Endothelial cell of umbilical vein (primary cell): ENCODE results near the gene NEK2.

Source experiments
- CTCF ChIP-seq, 2 donors: IDR thresholded peaks; 1 replicate in 1 of 2; 2 replicates in 1 of 2; pipeline ENCODE4 v1.5.1; 2011; ENCODE audit warnings: low read length in 2 of 2, mild to moderate bottlenecking in 2 of 2, moderate library complexity in 2 of 2, control low read depth in 1 of 2, inconsistent platforms in 1 of 2, low read depth in 1 of 2; ENCODE audit not compliant: insufficient read depth in 1 of 2; ENCODE audit errors: extremely low read depth in 1 of 2
- EZH2 ChIP-seq: IDR thresholded peaks from 2 replicates; pipeline ENCODE4 v1.6.1; 2012; ENCODE audit warnings: borderline replicate concordance, low read depth, mild to moderate bottlenecking, moderate library complexity, low read length, inconsistent platforms; ENCODE audit not compliant: severe bottlenecking
- FOS ChIP-seq: IDR thresholded peaks from 2 replicates; pipeline ENCODE4 v1.6.1; 2011; ENCODE audit warnings: mild to moderate bottlenecking, low read length, moderate library complexity, borderline replicate concordance; ENCODE audit not compliant: insufficient read depth
- GATA2 ChIP-seq: IDR thresholded peaks from 2 replicates; pipeline ENCODE4 v1.7.0; 2011; ENCODE audit warnings: low read depth, mild to moderate bottlenecking, moderate library complexity, mixed read lengths, low read length; ENCODE audit not compliant: insufficient read length, insufficient read depth
- JUN ChIP-seq: IDR thresholded peaks from 2 replicates; pipeline ENCODE4 v1.6.1; 2011; ENCODE audit warnings: borderline replicate concordance, low read depth; ENCODE audit not compliant: insufficient read length, insufficient read depth
- MAX ChIP-seq: IDR thresholded peaks from 2 replicates; pipeline ENCODE4 v1.6.1; 2011; ENCODE audit not compliant: insufficient read depth, insufficient read length
- MYC ChIP-seq: IDR thresholded peaks from one replicate; pipeline ENCODE4 v1.6.1; 2011; ENCODE audit warnings: mild to moderate bottlenecking, low read depth, low read length
- POLR2A ChIP-seq: IDR thresholded peaks from 2 replicates; pipeline ENCODE4 v1.6.1; 2012; ENCODE audit warnings: low read depth, mild to moderate bottlenecking, control low read depth, low read length
- POLR2AphosphoS5 ChIP-seq: IDR thresholded peaks from 2 replicates; pipeline ENCODE4 v1.6.1; 2012; ENCODE audit warnings: low read depth, mild to moderate bottlenecking, control low read depth, low read length, moderate library complexity; ENCODE audit not compliant: insufficient read depth

- no peak for TF ChIP-seq CTCF (IDR thresholded peaks at IDR 0.05; ENCODE audit: extremely low read depth in 1 of 2, insufficient read depth in 1 of 2, low read depth in 1 of 2, low read length in 2 of 2)
- no peak for TF ChIP-seq EZH2
- no peak for TF ChIP-seq MAX
- no peak for TF ChIP-seq POLR2A
- no peak for TF ChIP-seq MYC
- no peak for TF ChIP-seq JUN
- TF ChIP-seq POLR2AphosphoS5 = no peak
- no peak for TF ChIP-seq FOS
- TF ChIP-seq GATA2 = no peak
Observed at GRCh38 chr1:211660718-211661222, 14.7 kb downstream of the NEK2 start.
